ENCODE measurements around the gene C10orf90. TPM values are rescaled to one million over a fixed set of nuclear protein-coding genes. Genes with fewer than 3 reads are reported as not detected.
"Not testable (repeated sequence)": the region's sequence is repeated elsewhere in the genome, so short reads cannot be mapped to it uniquely, and the experiment has no call there.

The C10orf90 gene
- total RNA-seq, 1 donor from 2014 or later: not detected

- DNase-seq: no peak
These were observed 86.8 kb downstream of the C10orf90 start for GRCh38 chr10:126583552-126584200.

- no peak for DNase-seq
These were observed 88.8 kb downstream of the C10orf90 start for GRCh38 chr10:126581648-126582046.

DNA sequence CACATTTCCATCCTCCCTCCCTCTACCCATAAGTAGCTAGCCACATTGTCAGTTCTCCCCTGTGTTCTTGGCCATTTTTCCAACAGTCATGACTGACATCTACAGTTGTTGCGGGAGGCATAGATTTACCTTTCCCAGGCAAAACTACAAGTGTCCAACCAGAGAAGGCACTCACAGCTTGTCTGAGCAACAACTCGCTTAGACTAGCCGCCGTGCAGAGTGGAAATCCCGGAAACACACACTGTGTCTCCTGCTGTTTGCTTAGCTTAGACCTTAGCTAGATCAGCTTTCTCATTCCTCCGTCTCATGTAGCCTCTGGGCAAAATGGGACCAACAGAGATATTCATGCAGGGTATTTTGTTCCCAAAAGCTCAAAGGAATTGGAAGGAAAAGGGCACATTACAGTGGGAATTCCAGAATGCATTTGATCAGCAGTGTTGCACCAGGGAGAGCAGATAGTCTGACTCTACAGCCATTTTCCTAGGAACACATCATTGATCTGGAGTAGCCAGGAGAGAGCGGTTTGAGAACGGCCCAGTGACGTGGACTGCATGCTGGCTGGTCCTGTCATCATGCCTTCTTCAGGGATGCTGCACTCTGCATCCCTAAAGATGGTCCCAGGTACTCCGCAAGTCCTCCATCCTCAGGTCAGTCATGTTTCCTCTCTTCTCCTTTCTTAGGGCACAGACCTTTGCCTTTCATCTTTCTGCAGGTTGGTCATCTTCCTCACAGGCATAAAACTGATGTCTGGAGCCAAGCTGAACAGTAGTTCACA is 89.4 kb downstream of the C10orf90 start:
- no peak for DNase-seq

DNA sequence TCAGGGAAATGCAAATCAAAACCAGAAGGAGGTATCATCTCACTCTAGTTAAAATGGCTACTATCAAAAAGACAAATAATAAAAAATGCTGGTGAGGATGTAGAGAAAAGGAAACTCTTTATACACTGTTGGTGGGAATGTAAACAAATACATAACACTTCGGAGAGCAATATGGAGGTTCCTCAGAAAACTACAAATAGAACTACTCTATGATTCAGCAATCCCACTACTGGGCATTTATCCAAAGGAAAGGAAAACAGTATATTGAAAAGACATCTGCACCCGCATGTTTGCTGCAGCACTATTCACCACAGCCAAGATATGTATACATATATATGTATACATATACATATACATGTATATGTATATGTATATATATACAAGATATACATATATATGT is 94.2 kb downstream of the C10orf90 start:
- no peak for DNase-seq

DNA sequence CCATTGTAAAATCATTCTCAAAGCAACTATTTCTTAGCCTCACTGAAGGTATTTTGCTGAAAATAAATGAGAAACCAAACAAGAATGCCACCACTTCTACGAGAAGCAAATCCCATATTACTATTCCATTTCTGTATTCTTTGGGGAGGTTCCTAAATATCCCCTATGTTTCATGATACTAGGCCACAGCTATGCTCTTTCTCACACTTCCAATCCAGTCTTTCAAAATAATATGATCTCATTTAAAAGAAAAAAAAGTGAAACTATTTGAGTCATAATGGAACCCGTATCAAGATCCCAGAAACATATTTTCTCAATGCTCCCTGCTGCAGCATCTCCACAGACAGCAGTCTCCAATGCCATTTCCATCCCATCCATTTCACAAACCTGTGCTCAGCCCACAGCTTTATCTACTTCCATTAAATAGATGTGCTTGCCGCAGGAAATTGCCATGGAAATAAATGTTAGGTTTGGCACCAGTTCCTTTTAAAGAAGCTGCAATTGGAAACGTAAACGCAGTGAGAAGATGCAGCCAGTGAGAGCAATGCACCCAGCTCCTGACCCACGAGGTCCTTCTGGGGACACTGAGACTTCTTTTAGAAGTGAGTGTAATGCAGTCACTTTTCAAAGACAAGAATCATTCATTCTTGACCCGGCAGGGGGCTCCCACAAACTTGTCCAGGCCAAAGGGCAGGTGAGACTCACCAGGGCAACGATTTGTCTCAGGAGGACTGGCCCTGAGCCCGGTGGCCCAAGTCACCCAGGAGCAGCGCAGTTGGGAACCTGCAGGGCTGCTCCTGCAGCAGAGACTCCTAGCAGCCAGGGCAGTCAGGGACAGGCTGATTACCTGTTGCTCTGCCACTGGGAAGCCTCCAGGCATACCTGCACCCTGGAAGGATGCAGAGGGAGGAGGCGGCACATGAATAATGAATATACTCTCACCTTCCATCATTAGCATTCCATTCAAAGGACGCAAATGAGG is 99.6 kb downstream of the C10orf90 start:
- DNase-seq: no peak

DNA sequence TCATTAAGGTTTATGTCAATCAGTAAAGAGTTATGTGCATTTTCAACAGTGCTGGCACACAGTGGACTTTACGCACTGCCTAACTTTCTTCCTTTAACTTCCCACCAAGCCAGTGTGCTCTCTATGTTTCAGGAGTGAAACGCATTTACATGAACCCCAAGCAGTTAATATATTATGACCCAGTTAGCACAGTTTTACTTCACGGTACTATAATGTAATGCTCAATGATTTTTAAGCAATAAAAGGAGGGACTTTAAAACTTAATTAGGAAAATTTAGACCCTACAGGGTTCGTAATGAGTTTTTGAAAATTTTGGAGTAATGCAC is 100.3 kb downstream of the C10orf90 start:
- DNase-seq: no peak

DNA sequence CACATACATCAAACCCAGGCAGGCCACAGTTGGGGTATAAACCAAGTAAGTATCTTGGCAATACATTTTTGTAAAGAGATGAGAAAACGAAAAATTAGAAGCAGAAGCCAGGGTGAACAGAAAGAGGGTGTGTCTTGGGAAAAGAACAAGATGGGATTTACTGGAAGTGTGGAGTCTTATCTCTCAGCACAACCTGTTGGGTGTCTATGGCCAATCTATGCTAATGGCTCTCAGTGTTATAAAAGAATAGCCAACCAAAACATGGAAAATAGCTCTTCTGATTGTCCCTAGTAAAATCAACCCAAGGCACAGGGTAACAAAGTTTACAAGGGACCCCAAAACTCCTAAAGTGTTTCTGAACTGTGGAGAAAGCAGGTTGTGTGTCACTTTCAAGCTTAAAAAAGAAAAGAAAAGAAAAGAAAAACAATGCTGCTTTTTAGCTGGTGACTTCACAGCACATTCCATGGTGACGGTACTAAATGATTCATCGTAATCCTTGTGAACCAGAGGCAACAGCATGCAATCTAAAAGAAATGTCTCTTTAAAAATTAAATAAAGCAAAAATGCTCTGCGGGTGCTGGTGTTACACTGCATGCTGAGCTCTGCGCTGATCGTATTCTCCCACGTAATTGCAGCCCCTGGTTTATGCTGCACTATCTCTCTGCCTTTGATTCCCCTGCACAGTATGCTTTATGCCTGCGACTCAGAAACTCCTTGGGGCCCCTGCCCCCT is 100.8 kb downstream of the C10orf90 start:
- DNase-seq: no peak

DNA sequence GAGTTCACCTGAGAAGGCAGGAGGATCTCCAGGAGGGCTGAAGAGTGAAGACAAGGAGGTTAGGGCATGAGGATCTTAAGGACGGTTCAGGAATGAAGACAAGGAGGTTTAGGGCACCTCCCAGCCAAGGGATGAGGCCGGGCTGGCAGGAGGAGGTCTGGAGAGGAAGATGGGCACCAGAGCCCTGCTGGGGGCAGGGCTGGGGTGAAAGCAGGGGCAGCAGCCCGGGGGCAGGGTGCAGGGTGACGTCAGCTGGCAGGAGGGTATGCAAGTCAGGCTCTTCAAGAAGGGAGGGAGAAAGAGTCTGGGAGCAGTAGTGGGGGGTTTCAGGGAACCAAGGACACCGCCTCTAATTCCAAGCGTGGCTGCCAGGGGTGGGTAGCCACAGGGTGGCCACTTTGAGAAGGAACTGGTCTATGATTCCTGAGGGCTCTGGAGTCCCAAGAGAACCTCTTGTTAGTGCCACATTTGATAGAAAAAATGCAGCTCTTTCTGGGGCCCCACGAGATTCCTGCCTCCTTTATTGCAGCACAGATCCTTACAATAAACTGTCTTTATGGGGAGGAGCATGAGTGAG is 101.6 kb downstream of the C10orf90 start:
- no peak for DNase-seq

DNA sequence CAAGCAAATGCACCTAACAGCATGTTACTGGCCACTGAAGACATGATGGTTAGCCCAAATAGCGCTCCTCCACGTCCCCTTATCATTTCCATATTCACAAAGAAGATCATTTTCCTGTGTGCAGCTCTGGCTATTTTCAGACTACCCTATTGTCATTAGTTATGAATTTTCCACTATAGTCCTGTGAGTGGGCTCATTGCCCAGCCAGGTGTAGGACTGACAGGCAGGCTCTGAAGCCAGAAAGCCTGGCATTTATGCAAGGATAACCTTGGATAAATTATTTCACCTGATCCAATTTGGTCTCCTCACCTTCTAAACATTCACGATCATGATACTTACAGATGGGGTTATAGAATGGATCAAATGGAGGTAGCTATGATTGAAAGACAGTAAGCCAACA is 104.6 kb downstream of the C10orf90 start:
- no peak for DNase-seq

GRCh38 chr10:126565441-126565840 is 105.1 kb downstream of the C10orf90 start:
- DNase-seq: no peak

GRCh38 chr10:126564326-126564888 is 106.1 kb downstream of the C10orf90 start:
- DNase-seq: no peak

- no peak for DNase-seq
These were observed 107.1 kb downstream of the C10orf90 start for GRCh38 chr10:126563361-126563760.

DNA sequence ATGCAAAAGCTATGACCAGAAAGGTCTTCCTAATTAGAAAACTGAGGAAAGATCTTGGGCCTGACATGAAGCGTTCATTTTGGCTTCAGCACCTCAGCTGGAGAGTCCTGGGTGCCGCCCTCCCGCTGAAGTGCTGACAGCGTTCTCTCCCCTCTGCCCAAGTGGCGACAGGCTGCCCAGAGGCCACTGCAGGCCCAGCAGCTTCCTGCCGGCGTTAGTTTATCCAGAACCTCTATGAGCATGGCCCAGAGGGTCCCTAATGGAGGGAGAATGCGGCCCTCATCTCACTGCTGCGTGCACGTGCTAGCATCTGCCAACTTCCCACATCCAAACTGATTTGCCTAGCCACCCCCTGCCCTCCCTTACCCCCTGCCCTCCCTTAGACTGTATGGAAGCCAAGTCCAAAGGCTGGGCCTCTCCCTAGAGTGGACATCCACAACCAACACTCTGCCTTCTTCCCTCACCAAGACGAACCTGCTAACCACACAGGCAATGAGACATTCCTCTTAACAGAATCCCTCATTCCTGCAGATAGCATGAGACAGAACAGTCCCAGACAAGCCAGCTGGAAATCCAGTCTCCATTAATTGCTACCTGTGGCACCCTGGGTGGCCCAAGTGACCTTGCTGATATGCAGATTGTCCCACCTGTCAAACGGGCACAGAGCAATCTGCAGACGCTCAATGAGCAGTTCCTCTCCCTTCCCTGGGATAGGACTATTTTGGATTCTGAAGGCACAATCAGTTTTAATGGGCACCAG is 108.4 kb downstream of the C10orf90 start:
- no peak for DNase-seq

- no peak for DNase-seq
These were observed 109.1 kb downstream of the C10orf90 start for GRCh38 chr10:126561294-126561920.

DNA sequence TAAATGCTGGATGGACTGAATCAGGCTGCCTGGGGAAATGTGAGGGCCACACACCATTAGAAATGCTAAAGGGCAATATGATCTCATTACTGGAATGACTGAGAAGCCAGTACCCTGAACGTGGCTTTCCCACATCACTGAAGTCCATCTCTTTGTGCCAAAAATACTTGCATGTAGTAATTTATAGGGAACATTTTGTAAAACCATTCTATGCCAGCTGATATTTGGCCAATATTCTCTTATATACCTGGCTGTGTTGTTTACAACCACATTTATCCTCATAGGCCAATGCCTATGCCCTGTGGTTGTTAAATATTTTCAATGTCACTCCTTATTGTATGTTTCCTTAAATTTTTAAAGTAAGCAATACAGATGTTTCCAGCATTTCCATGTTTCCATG is 111.6 kb downstream of the C10orf90 start:
- no peak for DNase-seq

DNA sequence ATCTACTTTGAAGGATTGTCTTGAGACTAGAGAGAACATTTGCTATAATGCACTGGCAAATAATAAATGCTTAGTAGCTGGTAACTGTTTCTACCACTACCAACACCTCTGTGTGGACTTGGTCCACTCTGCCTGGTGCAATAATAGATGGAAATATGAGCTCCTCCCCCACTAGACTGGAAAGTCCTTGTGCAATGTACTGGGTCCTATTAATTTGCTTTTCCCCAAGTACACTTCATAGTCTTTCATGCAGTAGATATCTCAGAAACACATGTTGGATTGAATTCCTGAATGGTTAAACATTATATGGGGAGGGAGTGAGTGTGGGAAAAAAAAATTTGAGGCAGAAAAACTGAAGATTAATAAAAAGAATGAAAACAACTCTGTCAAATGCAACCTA is 119.3 kb downstream of the C10orf90 start:
- DNase-seq: no peak

- not testable (repeated sequence) for DNase-seq
These were observed 119.9 kb downstream of the C10orf90 start for GRCh38 chr10:126550586-126550985.

DNA sequence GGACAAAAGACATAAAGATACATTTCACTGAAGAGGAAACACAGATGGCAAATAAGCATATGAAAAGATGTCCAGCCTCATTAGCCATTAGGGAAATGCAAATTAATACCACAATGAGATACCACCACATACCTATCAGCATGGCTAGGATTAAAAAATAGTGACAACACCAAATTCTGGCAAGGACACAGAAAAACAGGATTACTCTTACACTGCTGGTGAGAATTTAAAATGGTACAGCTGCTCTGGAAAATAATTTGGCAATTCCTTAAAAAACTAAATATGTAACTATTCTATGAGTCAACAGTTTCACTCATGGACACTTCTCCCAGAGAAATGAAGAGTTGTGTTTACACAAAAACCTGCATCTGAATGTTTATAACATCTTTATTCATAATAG is 121.1 kb downstream of the C10orf90 start:
- DNase-seq: no peak

DNA sequence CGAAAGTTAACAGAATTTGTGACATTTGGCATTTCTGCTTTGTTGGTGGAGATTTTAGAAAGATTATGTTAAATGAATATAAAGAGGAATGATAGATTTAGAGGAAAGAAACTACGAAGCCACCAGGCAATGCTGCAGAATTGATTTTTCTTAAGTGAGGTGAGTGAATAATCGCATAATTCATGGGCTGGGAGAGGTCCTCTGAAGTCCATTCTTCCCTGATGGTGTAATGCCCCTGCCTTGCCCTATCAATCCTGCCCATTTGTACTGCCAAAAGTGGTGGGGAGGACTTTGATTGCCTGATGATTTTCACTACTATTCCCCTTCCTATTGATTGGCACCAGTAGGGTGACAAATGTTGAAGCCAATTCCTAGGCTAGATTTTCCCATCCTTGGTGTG is 125.9 kb downstream of the C10orf90 start:
- no peak for DNase-seq

GRCh38 chr10:126538439-126539135 is 131.9 kb downstream of the C10orf90 start:
- DNase-seq: no peak
